ENCODE data around the gene BIRC6. TPM values are rescaled to one million over a fixed set of nuclear protein-coding genes. Genes with fewer than 3 reads are reported as not detected.
"Not testable (repeated sequence)": the region's sequence is repeated elsewhere in the genome, so short reads cannot be mapped to it uniquely, and the experiment has no call there.

Gene BIRC6
- total RNA-seq, 2 experiments from 2014 or later: 81.2 to 125 TPM

- intact Hi-C loops (cut with micrococcal nuclease; ENCODE audit: unreplicated experiment): no loop called here
- ChIA-PET CTCF (ENCODE audit: unreplicated experiment) (no interaction called here), POLR2A (no interaction called here)
- no peak for DNase-seq (ENCODE audit: low spot score)
- TF ChIP-seq, protein P1, sequence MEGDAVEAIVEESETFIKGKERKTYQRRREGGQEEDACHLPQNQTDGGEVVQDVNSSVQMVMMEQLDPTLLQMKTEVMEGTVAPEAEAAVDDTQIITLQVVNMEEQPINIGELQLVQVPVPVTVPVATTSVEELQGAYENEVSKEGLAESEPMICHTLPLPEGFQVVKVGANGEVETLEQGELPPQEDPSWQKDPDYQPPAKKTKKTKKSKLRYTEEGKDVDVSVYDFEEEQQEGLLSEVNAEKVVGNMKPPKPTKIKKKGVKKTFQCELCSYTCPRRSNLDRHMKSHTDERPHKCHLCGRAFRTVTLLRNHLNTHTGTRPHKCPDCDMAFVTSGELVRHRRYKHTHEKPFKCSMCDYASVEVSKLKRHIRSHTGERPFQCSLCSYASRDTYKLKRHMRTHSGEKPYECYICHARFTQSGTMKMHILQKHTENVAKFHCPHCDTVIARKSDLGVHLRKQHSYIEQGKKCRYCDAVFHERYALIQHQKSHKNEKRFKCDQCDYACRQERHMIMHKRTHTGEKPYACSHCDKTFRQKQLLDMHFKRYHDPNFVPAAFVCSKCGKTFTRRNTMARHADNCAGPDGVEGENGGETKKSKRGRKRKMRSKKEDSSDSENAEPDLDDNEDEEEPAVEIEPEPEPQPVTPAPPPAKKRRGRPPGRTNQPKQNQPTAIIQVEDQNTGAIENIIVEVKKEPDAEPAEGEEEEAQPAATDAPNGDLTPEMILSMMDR (conservative IDR thresholded peaks at IDR 0.05; ENCODE audit: low read length): no peak
- TF ChIP-seq EZH2phosphoT487 (IDR thresholded peaks at IDR 0.05; ENCODE audit: borderline replicate concordance, low read depth, low read length): no peak
- peaks cover 4% of the 10 kb centered on the region; the same call in 1 of the 2 replicates for H3K79me2 ChIP-seq (ENCODE audit: insufficient read depth, low read depth, low read length)
- no peak overlapping the region for H3K4me3 ChIP-seq (ENCODE audit: low read depth, low read length, poor library complexity, severe bottlenecking)
- H2AFZ ChIP-seq (ENCODE audit: low read length): no peak overlapping the region
- peaks cover 53% of the 10 kb centered on the region for H3K36me3 ChIP-seq (ENCODE audit: insufficient read depth, low read length)
- BruUV-seq (replicated peaks): no TSS peak
- no peaks in the 10 kb centered on the region for H3K9me3 ChIP-seq (ENCODE audit: low read length)
- H3K9me2 ChIP-seq (ENCODE audit: insufficient read depth, low read length): no peaks in the 10 kb centered on the region
- no peak overlapping the region for H3K27ac ChIP-seq (ENCODE audit: low read depth, low read length, poor library complexity, severe bottlenecking)
- no peaks in the 10 kb centered on the region for H4K20me1 ChIP-seq (ENCODE audit: insufficient read depth, low read length)
- H3K4me1 ChIP-seq (ENCODE audit: insufficient read depth, low read length, poor library complexity, severe bottlenecking): no peaks in the 10 kb centered on the region
- no peak overlapping the region for H3K4me2 ChIP-seq (ENCODE audit: low read length)
Observed at GRCh38 chr2:32457814-32458213, 101.0 kb downstream of the BIRC6 start.

GRCh38 chr2:32460861-32461260, 104.0 kb downstream of the BIRC6 start:
- H3K4me1 ChIP-seq (ENCODE audit: insufficient read depth, low read length, poor library complexity, severe bottlenecking); H3K79me2 ChIP-seq (ENCODE audit: insufficient read depth, low read depth, low read length); H2AFZ ChIP-seq (ENCODE audit: low read length); intact Hi-C loops (cut with micrococcal nuclease; ENCODE audit: unreplicated experiment); H4K20me1 ChIP-seq (ENCODE audit: insufficient read depth, low read length); CTCF ChIA-PET (ENCODE audit: unreplicated experiment); H3K9me2 ChIP-seq (ENCODE audit: insufficient read depth, low read length); H3K9me3 ChIP-seq (ENCODE audit: low read length); DNase-seq (ENCODE audit: low spot score); H3K27ac ChIP-seq (ENCODE audit: low read depth, low read length, poor library complexity, severe bottlenecking); H3K4me3 ChIP-seq (ENCODE audit: low read depth, low read length, poor library complexity, severe bottlenecking); H3K4me2 ChIP-seq (ENCODE audit: low read length); BruUV-seq (replicated peaks): not testable (repeated sequence)
- peaks cover 62% of the 10 kb centered on the region for H3K36me3 ChIP-seq (ENCODE audit: insufficient read depth, low read length)
- POLR2A ChIA-PET: interaction anchor here (0.7 to 1.2 kb wide), 2 partner anchors 12 to 447 kb away, joined by 3 to 10 read pairs; no protein-coding TSS in a partner anchor

- POLR2A ChIA-PET: interaction anchor here (1.6 kb wide), 1 partner anchor 10 kb away, joined by 5 read pairs; no protein-coding TSS in a partner anchor
- Histone ChIP-seq H4K20me1 (ENCODE audit: insufficient read depth, low read length) (no peaks in the 10 kb centered on the region), H3K4me2 (ENCODE audit: low read length) (no peak overlapping the region), H3K9me2 (ENCODE audit: insufficient read depth, low read length) (no peaks in the 10 kb centered on the region), H3K4me3 (ENCODE audit: low read depth, low read length, poor library complexity, severe bottlenecking) (no peak overlapping the region), H3K4me1 (ENCODE audit: insufficient read depth, low read length, poor library complexity, severe bottlenecking) (no peaks in the 10 kb centered on the region), H3K36me3 (ENCODE audit: insufficient read depth, low read length) (peaks cover 71% of the 10 kb centered on the region), H3K9me3 (ENCODE audit: low read length) (no peaks in the 10 kb centered on the region), H2AFZ (ENCODE audit: low read length) (no peak overlapping the region), H3K79me2 (ENCODE audit: insufficient read depth, low read depth, low read length) (no peaks in the 10 kb centered on the region; the same call in 1 of the 2 replicates), H3K27ac (ENCODE audit: low read depth, low read length, poor library complexity, severe bottlenecking) (no peak overlapping the region)
- CTCF ChIA-PET (ENCODE audit: unreplicated experiment): no interaction called here
- intact Hi-C loops (cut with micrococcal nuclease; ENCODE audit: unreplicated experiment): no loop called here
- TF ChIP-seq, protein P1 (conservative IDR thresholded peaks at IDR 0.05; ENCODE audit: low read length): no peak
- no peak for TF ChIP-seq EZH2phosphoT487 (IDR thresholded peaks at IDR 0.05; ENCODE audit: borderline replicate concordance, low read depth, low read length)
- DNase-seq (ENCODE audit: low spot score): no peak
- no TSS peak for BruUV-seq (replicated peaks)
Observed at GRCh38 chr2:32463110-32463509, 106.3 kb downstream of the BIRC6 start.
